ENCODE data around the gene ASB3.

GRCh38 chr2:53751728-53752127 is 35.0 kb downstream of the ASB3 start:
- TF ChIP-seq POLR2A (IDR thresholded peaks at IDR 0.05) (no peak), CTCF (IDR thresholded peaks at IDR 0.05) (no peak), EP300 (IDR thresholded peaks at IDR 0.05) (no peak)

Measured in stomach (tissue), 4 donors.